GM12873 (cell line): Measurements from ENCODE around the gene ARHGAP15.

Source experiments
- TF ChIP-seq, protein P1 (sequence below): IDR thresholded peaks from 2 replicates; pipeline ENCODE4 v1.5.1; 2012; ENCODE audit warnings: low read depth, mild to moderate bottlenecking, moderate library complexity, low read length, control low read depth; ENCODE audit not compliant: insufficient read depth; ENCODE audit errors: missing control alignments

ARHGAP15 gene

GRCh38 chr2:143629340-143629739 lies 500.1 kb downstream of the ARHGAP15 start:
- TF ChIP-seq, protein P1, sequence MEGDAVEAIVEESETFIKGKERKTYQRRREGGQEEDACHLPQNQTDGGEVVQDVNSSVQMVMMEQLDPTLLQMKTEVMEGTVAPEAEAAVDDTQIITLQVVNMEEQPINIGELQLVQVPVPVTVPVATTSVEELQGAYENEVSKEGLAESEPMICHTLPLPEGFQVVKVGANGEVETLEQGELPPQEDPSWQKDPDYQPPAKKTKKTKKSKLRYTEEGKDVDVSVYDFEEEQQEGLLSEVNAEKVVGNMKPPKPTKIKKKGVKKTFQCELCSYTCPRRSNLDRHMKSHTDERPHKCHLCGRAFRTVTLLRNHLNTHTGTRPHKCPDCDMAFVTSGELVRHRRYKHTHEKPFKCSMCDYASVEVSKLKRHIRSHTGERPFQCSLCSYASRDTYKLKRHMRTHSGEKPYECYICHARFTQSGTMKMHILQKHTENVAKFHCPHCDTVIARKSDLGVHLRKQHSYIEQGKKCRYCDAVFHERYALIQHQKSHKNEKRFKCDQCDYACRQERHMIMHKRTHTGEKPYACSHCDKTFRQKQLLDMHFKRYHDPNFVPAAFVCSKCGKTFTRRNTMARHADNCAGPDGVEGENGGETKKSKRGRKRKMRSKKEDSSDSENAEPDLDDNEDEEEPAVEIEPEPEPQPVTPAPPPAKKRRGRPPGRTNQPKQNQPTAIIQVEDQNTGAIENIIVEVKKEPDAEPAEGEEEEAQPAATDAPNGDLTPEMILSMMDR, result no peak

DNA sequence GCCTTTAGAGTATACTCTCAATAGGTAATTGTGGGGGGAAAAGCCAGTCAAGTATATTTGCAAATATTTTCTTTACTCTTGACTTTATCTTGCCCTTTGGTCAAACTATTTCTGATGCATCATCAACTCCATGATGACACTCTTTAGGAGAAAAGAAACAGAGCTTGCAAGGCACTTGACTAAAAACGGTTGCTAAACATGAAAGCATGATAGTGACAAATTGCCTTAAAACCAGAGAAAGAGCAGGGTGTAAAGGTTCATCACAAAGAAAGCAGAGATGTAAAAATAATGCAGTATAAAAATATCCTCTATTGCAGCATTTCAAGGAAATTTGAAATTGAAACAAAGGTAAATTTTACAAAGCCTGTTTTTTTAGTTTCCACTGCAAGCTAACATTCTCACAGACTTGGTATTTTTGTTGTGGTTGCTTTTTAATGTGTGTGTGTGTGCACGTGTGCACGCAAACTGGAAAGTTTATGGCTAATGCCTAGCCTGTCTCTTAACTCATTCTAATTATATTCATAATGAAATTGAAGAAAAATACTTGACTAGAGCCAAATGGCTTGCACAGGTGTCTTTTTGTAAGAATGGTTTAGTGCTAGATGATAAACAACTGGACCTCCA lies 503.6 kb downstream of the ARHGAP15 start:
- TF ChIP-seq, protein P1, result no peak

GRCh38 chr2:143633419-143633818 lies 504.2 kb downstream of the ARHGAP15 start:
- TF ChIP-seq, protein P1, result no peak

DNA sequence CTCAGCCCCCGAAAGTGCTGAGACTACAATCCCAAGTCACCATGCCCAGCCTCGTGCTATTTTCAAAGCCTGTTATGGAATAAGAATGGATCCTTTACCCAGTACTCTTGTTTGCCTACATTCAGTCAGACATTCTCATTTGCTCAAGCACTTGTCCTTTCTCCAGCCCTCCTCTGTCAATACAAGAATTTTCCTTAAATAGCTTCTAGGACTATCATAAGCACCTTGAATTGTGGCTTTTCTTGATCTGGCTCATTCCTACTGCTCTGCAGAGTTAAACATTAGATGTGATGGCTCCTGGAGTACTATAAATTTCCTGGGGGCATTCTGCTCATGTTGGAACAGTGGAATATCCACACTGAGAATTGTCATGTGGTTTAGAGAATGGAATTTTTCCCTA lies 506.1 kb downstream of the ARHGAP15 start:
- TF ChIP-seq, protein P1, result no peak

- TF ChIP-seq, protein P1, result no peak
Observed at GRCh38 chr2:143635936-143636335, 506.7 kb downstream of the ARHGAP15 start.

GRCh38 chr2:143640826-143641225 lies 511.6 kb downstream of the ARHGAP15 start:
- TF ChIP-seq, protein P1, result no peak

- TF ChIP-seq, protein P1, result no peak
Observed at GRCh38 chr2:143645921-143646645, 516.9 kb downstream of the ARHGAP15 start.
